ENCODE results near the gene THSD4. TPM values are rescaled to one million over a fixed set of nuclear protein-coding genes. Genes with fewer than 3 reads are reported as not detected.

THSD4 gene
- total and polyA plus RNA-seq, 2 of the 4 experiments (the other 2 are of a cell fraction) = 25.5 to 31.1 TPM

GRCh38 chr15:71572452-71573053 is 457.3 kb downstream of the THSD4 start:
- ATAC-seq (ENCODE audit: low read depth) = peak; percentile 32
- Histone ChIP-seq H4K8ac (ENCODE audit: low read depth in 2 of 2, low read length in 2 of 2) (no peak overlapping the region), H2BK5ac (ENCODE audit: low read depth, low read length, poor library complexity, severe bottlenecking) (no peak overlapping the region), H3K9me3 (ENCODE audit: control insufficient read depth, insufficient read depth, low read length) (no peaks in the 10 kb centered on the region), H3K4me2 (ENCODE audit: low read depth, low read length) (no peak overlapping the region), H2BK20ac (ENCODE audit: low read depth, low read length) (no peak overlapping the region), H2AK5ac (ENCODE audit: low read depth, low read length) (0 out of 2 replicates have a peak overlapping the region, but pooled peaks have one; percentile 14), H3K18ac (ENCODE audit: low read depth, low read length) (no peak overlapping the region), H3K56ac (ENCODE audit: extremely low read depth, insufficient read depth, low read length) (no peak overlapping the region), H3K23ac (ENCODE audit: low read depth, low read length) (no peak overlapping the region), H4K5ac (ENCODE audit: low read depth, low read length) (no peak overlapping the region), H3K36me3 (ENCODE audit: control insufficient read depth, insufficient read depth, low read length) (no peaks in the 10 kb centered on the region), H3K9ac (ENCODE audit: low read depth, low read length) (no peak overlapping the region), H3K79me1 (ENCODE audit: low read depth in 1 of 2, low read length in 2 of 2) (peaks cover 0 to 5% of the 10 kb centered on the region in 2 experiments; a peak in 1 of 4 replicates), H3K4me1 (ENCODE audit: control insufficient read depth, insufficient read depth, low read length) (no peaks in the 10 kb centered on the region), H2BK15ac (ENCODE audit: low read depth, low read length) (no peak overlapping the region), H2AFZ (replicated peaks; ENCODE audit: low read length, poor library complexity) (peak overlapping the region; percentile 6), H3K4ac (ENCODE audit: low read depth, low read length) (no peak overlapping the region; the same call in 1 of the 2 replicates), H3K14ac (replicated peaks; ENCODE audit: low read depth, low read length) (no peak overlapping the region), H3K4me3 (ENCODE audit: insufficient read depth, low read depth, low read length) (no peak overlapping the region), H3K27ac (ENCODE audit: insufficient read depth, low read length) (no peak overlapping the region), H2AK9ac (replicated peaks; ENCODE audit: low read depth, low read length, poor library complexity) (peak overlapping the region; percentile 47), H4K91ac (ENCODE audit: insufficient read depth, low read depth, low read length) (no peak overlapping the region), H3K27me3 (ENCODE audit: control insufficient read depth, insufficient read depth, low read length) (no peaks in the 10 kb centered on the region), H2BK120ac (ENCODE audit: low read depth, low read length) (no peak overlapping the region; the same call in 1 of the 2 replicates), H4K20me1 (ENCODE audit: insufficient read depth, low read length) (peaks cover 16% of the 10 kb centered on the region; the same call in 1 of the 2 replicates), H3K9me1 (ENCODE audit: insufficient read depth, low read length) (no peaks in the 10 kb centered on the region)
- intact Hi-C loops (cut with micrococcal nuclease) = no loop called here
- in situ Hi-C loops (cut with MboI; ENCODE audit: low sequenced_read_pairs) = no loop called here
- dilution Hi-C loops (cut with HindIII; ENCODE audit: low sequenced_read_pairs, unreplicated experiment) = no loop called here
- CTCF ChIA-PET = interaction anchor here (0.9 to 1.2 kb wide), 3 partner anchors 11 to 39 kb away, joined by 3 to 15 read pairs (median 4); no protein-coding TSS in a partner anchor
- POLR2A ChIA-PET (ENCODE audit: unreplicated experiment) = no interaction called here
- WGBS, 2 experiments (ENCODE audit: extremely low coverage in 2 of 2, insufficient read length in 1 of 2) = 80% methylated on average over 1 of the region's 5 CpGs; no CpG with 5 or more reads in 1 of the 2 experiments
- TF ChIP-seq MAFK (IDR thresholded peaks at IDR 0.05; ENCODE audit: low read depth, low read length) = peak; percentile 95
- TF ChIP-seq CHD1 (IDR thresholded peaks at IDR 0.05; ENCODE audit: low read depth, low read length) = no peak
- 0 out of 2 replicates have a peak, but pooled peaks have one; percentile 13 for TF ChIP-seq CTCF (conservative IDR thresholded peaks at IDR 0.05; ENCODE audit: low read depth, low read length)
- TF ChIP-seq RCOR1 (IDR thresholded peaks at IDR 0.05; ENCODE audit: insufficient replicate concordance, low read length) = no peak
- BruUV-seq (replicated peaks) = no TSS peak
- DNase-seq = no peak

Measured in IMR-90 (cell line).